GM23338 (cell line): ENCODE data around the gene CHCHD3. TPM values are rescaled to one million over a fixed set of nuclear protein-coding genes. Genes with fewer than 3 reads are reported as not detected.

Experiments used
- CREB1 ChIP-seq: fragments of 250-450 bp; sonication (Bioruptor Pico); IDR thresholded peaks from 2 replicates; pipeline ENCODE4 v1.5.0; 2020; ENCODE audit warnings: low read depth, mild to moderate bottlenecking, moderate library complexity
- EZH2phosphoT487 ChIP-seq: fragments of 200-600 bp; sonication (generic); IDR thresholded peaks from one replicate; pipeline ENCODE4 v1.8.1; 2018; ENCODE audit warnings: antibody characterized with exemption; ENCODE audit not compliant: unreplicated experiment
- REST ChIP-seq: IDR thresholded peaks from one replicate; pipeline ENCODE4 v1.6.1; 2018; ENCODE audit warnings: antibody characterized with exemption; ENCODE audit not compliant: unreplicated experiment
- ZNF114 ChIP-seq: fragments of 250-450 bp; sonication (Bioruptor Pico); IDR thresholded peaks from 2 replicates; pipeline ENCODE4 v1.5.0; 2020; ENCODE audit warnings: mild to moderate bottlenecking, moderate library complexity
- ZNF462 ChIP-seq: fragments of 250-450 bp; sonication (Bioruptor Pico); IDR thresholded peaks from 2 replicates; pipeline ENCODE4 v1.5.0; 2020; ENCODE audit warnings: mild to moderate bottlenecking, moderate library complexity
- polyA plus RNA-seq: library from polyadenylated mRNA; unstranded; fragments of >200 nt; fragmentation: Nextera tagmentation; extraction: Ambion mirVana; gene quantifications from 2 replicates; pipeline ENCODE4 v1.2.1, GENCODE V29; 2016
- total RNA-seq: library from RNA; depleted of rRNA; stranded (reverse); fragments of >200 nt; shearing (Covaris generic); gene quantifications from 2 replicates; pipeline ENCODE4 v1.2.3, GENCODE V29; 2014

Gene CHCHD3
- total and polyA plus RNA-seq, 2 experiments from 2014 or later = 107 to 131 TPM

- TF ChIP-seq ZNF462 (CRISPR knock-in tag) (no peak), ZNF114 (CRISPR knock-in tag) (no peak), EZH2phosphoT487 (no peak), CREB1 (CRISPR knock-in tag) (no peak), REST (no peak)
Observed at GRCh38 chr7:132861940-132862554, 219.8 kb downstream of the CHCHD3 start (continued).
